Common myeloid progenitor, CD34-positive (primary cell): ENCODE results near the gene FAM90A1.
"Not testable (repeated sequence)": the region's sequence is repeated elsewhere in the genome, so short reads cannot be mapped to it uniquely, and the experiment has no call there.

Source experiments
- CTCF ChIA-PET: fragments of 350-600 bp; sonication (Branson Sonifier 250); formaldehyde crosslinking; loops from one replicate; lab custom pipeline; 2021; ENCODE audit warnings: antibody characterized with exemption; lab: Charles Lee
- POLR2A ChIA-PET: fragments of 350-600 bp; sonication (Branson Sonifier 250); formaldehyde crosslinking; loops from one replicate; lab custom pipeline; 2021; ENCODE audit warnings: antibody characterized with exemption; lab: Charles Lee
- DNase-seq, 3 donors: peaks; one replicate each; pipeline versions ENCODE4 v3.0.0 to v3.0.0-alpha.2; 2013
- H3K27ac ChIP-seq, 2 experiments: 1 replicate in 1 of 2; 2 replicates in 1 of 2; pipeline ENCODE4 v1.7.0; 2013; ENCODE audit warnings: inconsistent platforms in 2 of 2, low read length in 2 of 2, mild to moderate bottlenecking in 2 of 2, low read depth in 1 of 2, moderate library complexity in 1 of 2; ENCODE audit not compliant: severe bottlenecking in 2 of 2, insufficient read depth in 1 of 2, poor library complexity in 1 of 2
- H3K27me3 ChIP-seq, 5 experiments: replicated peaks in 2 of 5; 1 replicate in 3 of 5; 2 replicates in 2 of 5; pipeline versions ENCODE4 v1.6.1 to v1.7.0; 2013; ENCODE audit warnings: low read length in 4 of 5, mild to moderate bottlenecking in 2 of 5, moderate library complexity in 2 of 5, inconsistent platforms in 1 of 5; ENCODE audit not compliant: insufficient read depth in 5 of 5, control insufficient read depth in 4 of 5
- H3K36me3 ChIP-seq, 4 experiments: 1 replicate in 2 of 4; 2 replicates in 2 of 4; pipeline versions ENCODE4 v1.6.1 to v1.7.0; 2013; ENCODE audit warnings: low read length in 3 of 4, control low read depth in 1 of 4, mild to moderate bottlenecking in 1 of 4; ENCODE audit not compliant: control insufficient read depth in 4 of 4, insufficient read depth in 4 of 4
- H3K4me1 ChIP-seq, 4 experiments: 1 replicate in 3 of 4; 2 replicates in 1 of 4; pipeline versions ENCODE4 v1.6.1 to v1.7.1; 2013; ENCODE audit warnings: low read length in 3 of 4, mild to moderate bottlenecking in 3 of 4, control low read depth in 1 of 4, inconsistent platforms in 1 of 4, moderate library complexity in 1 of 4; ENCODE audit not compliant: control insufficient read depth in 4 of 4, insufficient read depth in 4 of 4; ENCODE audit errors: control extremely low read depth in 1 of 4
- H3K4me3 ChIP-seq, 7 experiments: 1 replicate in 4 of 7; 2 replicates in 3 of 7; pipeline versions ENCODE4 v1.5.1 to v1.7.0; 2013; ENCODE audit warnings: mild to moderate bottlenecking in 7 of 7, low read length in 6 of 7, moderate library complexity in 6 of 7, inconsistent platforms in 2 of 7, low read depth in 2 of 7, control low read depth in 1 of 7; ENCODE audit not compliant: insufficient read depth in 4 of 7, control insufficient read depth in 1 of 7; ENCODE audit errors: extremely low read depth in 1 of 7
- H3K9me3 ChIP-seq, 5 experiments: 1 replicate in 4 of 5; 2 replicates in 1 of 5; pipeline versions ENCODE4 v1.6.1 to v1.7.1; 2013; ENCODE audit warnings: low read length in 4 of 5, mild to moderate bottlenecking in 2 of 5, inconsistent platforms in 1 of 5, low read depth in 1 of 5, moderate library complexity in 1 of 5; ENCODE audit not compliant: control insufficient read depth in 4 of 5, insufficient read depth in 2 of 5; ENCODE audit errors: control extremely low read depth in 1 of 5
- WGBS: methylation state at CpG from one replicate; pipeline ENCODE4 v1.1.5; 2013; ENCODE audit not compliant: insufficient coverage; 5-methylcytosine and 5-hydroxymethylcytosine counted together

FAM90A1 gene

GRCh38 chr12:8233300-8233855 lies 6.0 kb upstream of the FAM90A1 start:
- H3K27me3 ChIP-seq, POLR2A ChIA-PET, H3K4me1 ChIP-seq, DNase-seq, H3K4me3 ChIP-seq, H3K9me3 ChIP-seq, H3K27ac ChIP-seq, H3K36me3 ChIP-seq: not testable (repeated sequence)
- 96% methylated on average over 9 of the region's 14 CpGs for WGBS
- CTCF ChIA-PET, result interaction anchor here (1.0 to 1.1 kb wide), 3 partner anchors 11 to 124 kb away, joined by 3 to 4 read pairs (median 3); no protein-coding TSS in a partner anchor

DNA sequence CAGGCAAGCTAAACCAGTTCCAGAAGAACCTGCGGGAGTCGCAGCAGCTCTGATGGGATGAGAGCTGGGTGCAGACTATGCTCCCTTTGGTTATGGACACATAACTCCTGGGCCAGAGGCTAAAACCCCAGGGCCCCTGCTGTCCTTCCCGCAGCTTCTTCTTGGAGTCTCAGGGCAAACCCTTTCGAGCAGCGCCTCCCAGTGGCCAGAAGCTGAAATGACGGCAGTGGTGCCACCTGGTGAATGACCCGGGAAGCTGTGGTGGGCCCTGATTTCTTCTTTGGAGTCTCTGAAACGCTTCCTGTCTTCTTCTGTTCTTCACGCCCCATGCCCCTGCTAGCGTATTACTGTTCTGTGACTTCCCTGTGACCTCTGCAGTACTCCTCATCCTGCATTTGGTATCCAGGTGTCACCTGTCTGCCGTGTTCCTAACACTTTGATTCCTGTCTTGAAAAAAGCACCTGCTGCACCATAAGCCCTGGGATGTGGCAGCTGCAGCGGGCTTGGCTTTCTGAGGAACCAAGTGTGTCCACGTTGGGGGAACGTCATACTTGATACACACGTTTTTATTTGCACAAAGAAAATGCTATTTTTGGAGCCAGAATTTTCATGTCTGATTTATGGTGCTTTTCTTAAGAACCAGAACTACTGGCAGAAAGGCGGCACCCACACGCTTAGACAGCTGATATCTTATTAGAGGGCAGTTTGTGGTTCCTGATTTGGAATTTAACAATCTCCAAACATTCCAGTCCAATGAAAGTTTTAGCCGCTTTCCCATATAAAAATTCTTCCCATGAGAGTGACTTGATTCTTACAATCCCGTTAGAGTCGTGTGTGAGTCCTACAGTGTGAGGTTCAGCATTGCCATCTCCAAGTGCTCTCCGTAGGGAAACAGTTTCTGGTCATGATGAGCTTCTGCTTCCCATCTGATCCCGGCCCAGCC lies 4.5 kb upstream of the FAM90A1 start:
- H3K36me3 ChIP-seq, H3K27me3 ChIP-seq, H3K4me1 ChIP-seq, H3K27ac ChIP-seq, POLR2A ChIA-PET, H3K9me3 ChIP-seq, H3K4me3 ChIP-seq: not testable (repeated sequence)
- peak in 1 of 3 donors; percentile 56 for DNase-seq
- WGBS, result 47% methylated on average over 17 of the region's 22 CpGs
- CTCF ChIA-PET, result interaction anchor here (0.8 to 3.2 kb wide), 10 partner anchors 14 to 135 kb away, joined by 3 to 24 read pairs (median 3); no protein-coding TSS in a partner anchor

DNA sequence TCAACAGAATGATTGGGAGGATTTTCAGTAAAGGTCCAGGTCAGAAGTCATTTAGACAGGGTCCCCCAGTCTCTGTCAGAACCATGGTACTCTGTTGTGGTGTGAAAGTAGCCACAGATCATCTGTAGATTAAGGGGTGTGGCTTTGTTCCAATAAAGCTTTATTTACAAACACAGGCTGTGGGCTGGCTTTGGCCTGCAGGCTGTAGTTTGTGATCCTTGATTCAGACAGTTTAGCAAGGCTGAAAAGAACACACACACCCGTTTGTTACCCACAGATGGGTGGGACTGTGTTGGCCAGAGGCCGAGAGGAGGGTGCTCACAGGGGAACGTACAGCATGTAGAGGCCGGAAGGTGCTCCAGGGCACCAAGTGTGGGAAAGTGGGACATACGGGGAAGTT lies 3.6 kb upstream of the FAM90A1 start:
- H3K36me3 ChIP-seq, H3K4me3 ChIP-seq, H3K27me3 ChIP-seq, H3K4me1 ChIP-seq, H3K9me3 ChIP-seq, DNase-seq, POLR2A ChIA-PET, H3K27ac ChIP-seq: not testable (repeated sequence)
- CTCF ChIA-PET, result interaction anchor here (1.1 to 3.2 kb wide), 7 partner anchors 13 to 128 kb away, joined by 3 to 24 read pairs (median 4); no protein-coding TSS in a partner anchor
- WGBS, result no CpG with 5 or more reads among the region's 5 CpGs

DNA sequence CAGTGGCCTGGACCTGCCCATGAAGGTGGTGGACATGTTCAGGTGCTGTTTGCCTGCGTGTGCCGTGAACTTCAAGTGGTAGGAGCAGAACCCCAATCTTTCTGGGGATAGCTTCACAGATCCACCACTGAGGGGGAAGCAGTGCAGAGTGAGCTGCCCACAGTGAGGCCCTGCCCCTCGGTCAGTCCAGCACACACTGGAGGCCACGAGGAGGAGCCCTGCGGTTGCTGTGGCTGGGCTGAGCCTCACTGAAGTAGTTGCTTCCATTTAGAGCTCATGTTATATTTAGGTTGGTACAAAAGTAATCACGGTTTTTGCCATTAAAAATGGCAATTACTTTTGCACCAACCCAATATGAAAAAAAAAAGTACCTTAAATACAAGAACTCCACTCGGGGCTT lies 2.1 kb upstream of the FAM90A1 start:
- H3K27me3 ChIP-seq, H3K36me3 ChIP-seq, H3K4me1 ChIP-seq, H3K27ac ChIP-seq, H3K9me3 ChIP-seq, H3K4me3 ChIP-seq, DNase-seq, POLR2A ChIA-PET: not testable (repeated sequence)
- WGBS, result 50% methylated on average over 2 of the region's 7 CpGs
- CTCF ChIA-PET, result interaction anchor here (1.2 to 3.2 kb wide), 2 partner anchors 118 to 120 kb away, joined by 3 to 24 read pairs; no protein-coding TSS in a partner anchor

- H3K9me3 ChIP-seq, H3K27ac ChIP-seq, H3K36me3 ChIP-seq, DNase-seq, H3K4me1 ChIP-seq, H3K27me3 ChIP-seq, H3K4me3 ChIP-seq: not testable (repeated sequence)
- WGBS, result no CpG with 5 or more reads among the region's 11 CpGs
- ChIA-PET CTCF (interaction anchor here (1.2 to 2.6 kb wide), 2 partner anchors 8 to 117 kb away, joined by 3 to 11 read pairs; no protein-coding TSS in a partner anchor), POLR2A (interaction anchor here (0.7 kb wide), 1 partner anchor 115 kb away, joined by 3 read pairs; no protein-coding TSS in a partner anchor)
These were observed 1.2 kb upstream of the FAM90A1 start for GRCh38 chr12:8228607-8229006.

GRCh38 chr12:8227732-8228077 lies 287 bp upstream of the FAM90A1 start:
- DNase-seq, H3K9me3 ChIP-seq, H3K27me3 ChIP-seq, H3K27ac ChIP-seq, H3K4me1 ChIP-seq, H3K36me3 ChIP-seq: not testable (repeated sequence)
- 30% methylated on average over 4 of the region's 7 CpGs for WGBS
- ChIA-PET POLR2A (interaction anchor here (0.6 kb wide), 1 partner anchor 559 kb away, joined by 3 read pairs; no protein-coding TSS in a partner anchor), CTCF (interaction anchor here (2.6 kb wide), 1 partner anchor 9 kb away, joined by 11 read pairs; no protein-coding TSS in a partner anchor)
- peak overlapping the region in 4 of 7 experiments; percentile 32 to 73 (median 55) for H3K4me3 ChIP-seq
